ENCODE data around the gene DUSP28. TPM values are rescaled to one million over a fixed set of nuclear protein-coding genes. Genes with fewer than 3 reads are reported as not detected.

The DUSP28 gene
- total and polyA plus RNA-seq, 2 experiments from 2014 or later: 2.7 to 4.3 TPM

GRCh38 chr2:240558236-240558761 lies 1.9 kb upstream of the DUSP28 start:
- peak; percentile 1 for ATAC-seq

More at GRCh38 chr2:240558236-240558761, 1.9 kb upstream of the DUSP28 start:
- Histone ChIP-seq H3K27ac (ENCODE audit: low read depth) (no peak overlapping the region), H3K4me2 (peak overlapping the region; percentile 71), H2AFZ (peak overlapping the region; percentile 32; the same call in 1 of the 2 replicates), H3K36me3 (ENCODE audit: insufficient read depth) (no peaks in the 10 kb centered on the region), H3F3A (replicated peaks; ENCODE audit: low read depth) (0 out of 2 replicates have a peak, but pooled peaks cover 5% of the 10 kb centered on the region), H4K20me1 (replicated peaks; ENCODE audit: insufficient read depth) (no peaks in the 10 kb centered on the region), H3K9me2 (ENCODE audit: insufficient read depth) (peaks cover 6% of the 10 kb centered on the region), H3K4me3 (peak overlapping the region; percentile 56; the same call in 1 of the 2 replicates), H3K27me3 (ENCODE audit: insufficient read depth) (peaks cover 24% of the 10 kb centered on the region), H3K79me2 (replicated peaks; ENCODE audit: insufficient read depth) (peaks cover 9% of the 10 kb centered on the region; the same call in 1 of the 2 replicates), H3K4me1 (ENCODE audit: insufficient read depth) (peaks cover 15% of the 10 kb centered on the region)
- Mint-ChIP-seq H3K4me1 (peaks cover 26% of the 10 kb centered on the region), H3K27me3 (ENCODE audit: insufficient read depth, low read depth, poor library complexity) (peaks cover 32% of the 10 kb centered on the region), H3K9me3 (no peaks in the 10 kb centered on the region; the same call in 2 of the 3 replicates), H3K4me3 (peak overlapping the region; percentile 59), H3K27ac (no peak overlapping the region), H3K36me3 (ENCODE audit: low read depth) (peaks cover 8% of the 10 kb centered on the region; the same call in 2 of the 3 replicates)
- TF ChIP-seq JUNB (IDR thresholded peaks at IDR 0.05; ENCODE audit: unreplicated experiment): no peak
- TF ChIP-seq STAT1 (IDR thresholded peaks at IDR 0.05; ENCODE audit: unreplicated experiment): no peak
- no peak for TF ChIP-seq REST (IDR thresholded peaks at IDR 0.05; ENCODE audit: unreplicated experiment)
- TF ChIP-seq CTCF (conservative IDR thresholded peaks at IDR 0.05; ENCODE audit: low read depth in 2 of 2): no peak
- TF ChIP-seq ZNF462 (CRISPR knock-in tag; IDR thresholded peaks at IDR 0.05): no peak
- TF ChIP-seq ZNF331 (CRISPR knock-in tag; IDR thresholded peaks at IDR 0.05; ENCODE audit: low read depth): no peak
- TF ChIP-seq POLR2AphosphoS5 (IDR thresholded peaks at IDR 0.05; ENCODE audit: low read depth): no peak; the same call in 1 of the 2 replicates
- no peak for TF ChIP-seq EZH2 (IDR thresholded peaks at IDR 0.05; ENCODE audit: low read depth, unreplicated experiment)
- no peak for TF ChIP-seq NANOG (IDR thresholded peaks at IDR 0.05; ENCODE audit: borderline replicate concordance)
- TF ChIP-seq CREB1 (CRISPR knock-in tag; IDR thresholded peaks at IDR 0.05; ENCODE audit: low read depth): no peak
- no peak for TF ChIP-seq ETS1 (IDR thresholded peaks at IDR 0.05)
- no peak for TF ChIP-seq ZNF114 (CRISPR knock-in tag; IDR thresholded peaks at IDR 0.05)
- no peak for TF ChIP-seq EZH2phosphoT487 (IDR thresholded peaks at IDR 0.05; ENCODE audit: unreplicated experiment)
- DNase-seq (ENCODE audit: low spot score): peak; percentile 68

Measured in GM23338 (cell line).